SK-N-SH treated with all-trans-retinoic acid at 6 μM for 48 hours (cell line): ENCODE measurements around the gene TAOK2.

Experiments
- ARNTL ChIP-seq: fragments of 450-650 bp; formaldehyde crosslinking; IDR thresholded peaks from 2 replicates; pipeline ENCODE4 v1.5.0; 2020; ENCODE audit warnings: low read depth, mild to moderate bottlenecking, moderate library complexity, borderline replicate concordance
- CSDC2 ChIP-seq: fragments of 250-450 bp; sonication (Bioruptor Pico); IDR thresholded peaks from 2 replicates; pipeline ENCODE4 v1.5.0; 2020; ENCODE audit warnings: mild to moderate bottlenecking, moderate library complexity
- RARB ChIP-seq: fragments of 250-450 bp; sonication (Bioruptor Pico); IDR thresholded peaks from 2 replicates; pipeline ENCODE4 v1.8.0; 2021; ENCODE audit warnings: mild to moderate bottlenecking, moderate library complexity
- SNAI2 ChIP-seq: fragments of 250-450 bp; sonication (Bioruptor Pico); IDR thresholded peaks from 2 replicates; pipeline ENCODE4 v1.5.0; 2020; ENCODE audit warnings: mild to moderate bottlenecking, moderate library complexity
- ZC3H10 ChIP-seq: fragments of 250-450 bp; sonication (Bioruptor Pico); IDR thresholded peaks from 2 replicates; pipeline ENCODE4 v1.5.1; 2021; ENCODE audit warnings: mild to moderate bottlenecking, moderate library complexity
- ZFP30 ChIP-seq: fragments of 450-650 bp; formaldehyde crosslinking; IDR thresholded peaks from 2 replicates; pipeline ENCODE4 v1.5.0; 2022; ENCODE audit warnings: mild to moderate bottlenecking, moderate library complexity
- TF ChIP-seq, protein P1 (sequence below): fragments of 250-450 bp; sonication (Bioruptor Pico); IDR thresholded peaks from 2 replicates; pipeline ENCODE4 v1.8.0; 2020; ENCODE audit warnings: mild to moderate bottlenecking, moderate library complexity, borderline replicate concordance
- TF ChIP-seq, protein P2 (sequence below): fragments of 250-450 bp; sonication (Bioruptor Pico); IDR thresholded peaks from 2 replicates; pipeline ENCODE4 v1.5.1; 2021; ENCODE audit warnings: mild to moderate bottlenecking, moderate library complexity

DNA sequence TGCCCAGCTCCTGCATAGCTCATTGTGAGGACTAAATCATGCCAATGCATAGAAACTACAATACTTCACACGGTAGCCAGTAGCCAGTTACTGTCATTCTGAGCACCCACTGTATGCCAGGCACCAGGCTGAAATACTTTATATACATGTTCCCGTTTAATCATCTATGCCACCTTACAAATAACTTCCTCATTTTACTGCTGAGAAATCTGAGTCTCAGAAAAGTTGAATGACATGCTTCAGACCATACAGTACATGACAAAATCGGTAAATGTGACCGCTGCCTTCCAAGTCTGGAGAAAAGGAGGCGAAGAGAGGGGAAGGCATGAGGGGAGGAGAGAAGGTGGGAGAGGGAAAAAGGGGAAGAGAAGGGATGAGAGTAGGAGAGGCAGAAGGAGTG, 66.6 kb downstream of the TAOK2 start:
- no peak for TF ChIP-seq ZC3H10 (CRISPR knock-in tag)
- TF ChIP-seq ARNTL (CRISPR knock-in tag): no peak
- no peak for TF ChIP-seq ZFP30 (CRISPR knock-in tag)
- TF ChIP-seq RARB: no peak
- TF ChIP-seq, protein P1, sequence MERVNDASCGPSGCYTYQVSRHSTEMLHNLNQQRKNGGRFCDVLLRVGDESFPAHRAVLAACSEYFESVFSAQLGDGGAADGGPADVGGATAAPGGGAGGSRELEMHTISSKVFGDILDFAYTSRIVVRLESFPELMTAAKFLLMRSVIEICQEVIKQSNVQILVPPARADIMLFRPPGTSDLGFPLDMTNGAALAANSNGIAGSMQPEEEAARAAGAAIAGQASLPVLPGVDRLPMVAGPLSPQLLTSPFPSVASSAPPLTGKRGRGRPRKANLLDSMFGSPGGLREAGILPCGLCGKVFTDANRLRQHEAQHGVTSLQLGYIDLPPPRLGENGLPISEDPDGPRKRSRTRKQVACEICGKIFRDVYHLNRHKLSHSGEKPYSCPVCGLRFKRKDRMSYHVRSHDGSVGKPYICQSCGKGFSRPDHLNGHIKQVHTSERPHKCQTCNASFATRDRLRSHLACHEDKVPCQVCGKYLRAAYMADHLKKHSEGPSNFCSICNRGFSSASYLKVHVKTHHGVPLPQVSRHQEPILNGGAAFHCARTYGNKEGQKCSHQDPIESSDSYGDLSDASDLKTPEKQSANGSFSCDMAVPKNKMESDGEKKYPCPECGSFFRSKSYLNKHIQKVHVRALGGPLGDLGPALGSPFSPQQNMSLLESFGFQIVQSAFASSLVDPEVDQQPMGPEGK (CRISPR knock-in tag): no peak
- TF ChIP-seq SNAI2 (CRISPR knock-in tag): no peak
- TF ChIP-seq, protein P2, sequence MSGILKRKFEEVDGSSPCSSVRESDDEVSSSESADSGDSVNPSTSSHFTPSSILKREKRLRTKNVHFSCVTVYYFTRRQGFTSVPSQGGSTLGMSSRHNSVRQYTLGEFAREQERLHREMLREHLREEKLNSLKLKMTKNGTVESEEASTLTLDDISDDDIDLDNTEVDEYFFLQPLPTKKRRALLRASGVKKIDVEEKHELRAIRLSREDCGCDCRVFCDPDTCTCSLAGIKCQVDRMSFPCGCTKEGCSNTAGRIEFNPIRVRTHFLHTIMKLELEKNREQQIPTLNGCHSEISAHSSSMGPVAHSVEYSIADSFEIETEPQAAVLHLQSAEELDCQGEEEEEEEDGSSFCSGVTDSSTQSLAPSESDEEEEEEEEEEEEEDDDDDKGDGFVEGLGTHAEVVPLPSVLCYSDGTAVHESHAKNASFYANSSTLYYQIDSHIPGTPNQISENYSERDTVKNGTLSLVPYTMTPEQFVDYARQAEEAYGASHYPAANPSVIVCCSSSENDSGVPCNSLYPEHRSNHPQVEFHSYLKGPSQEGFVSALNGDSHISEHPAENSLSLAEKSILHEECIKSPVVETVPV (CRISPR knock-in tag): no peak
- no peak for TF ChIP-seq CSDC2 (CRISPR knock-in tag)
